ENCODE data around the gene CTNNBIP1.

CTNNBIP1 gene

GRCh38 chr1:9858293-9859035 lies 51.6 kb downstream of the CTNNBIP1 start:
- Histone ChIP-seq H3K27ac (ENCODE audit: insufficient read depth, low read depth, low read length, poor library complexity, severe bottlenecking) (no peak overlapping the region), H3K9me3 (ENCODE audit: control insufficient read depth, low read length) (no peaks in the 10 kb centered on the region), H3K27me3 (ENCODE audit: control insufficient read depth, insufficient read depth, low read length, poor library complexity, severe bottlenecking) (no peaks in the 10 kb centered on the region), H3K4me3 (ENCODE audit: insufficient read depth, low read depth, low read length) (no peak overlapping the region), H3K36me3 (ENCODE audit: control insufficient read depth, insufficient read depth, low read length) (no peaks in the 10 kb centered on the region), H3K4me1 (ENCODE audit: control insufficient read depth, insufficient read depth, low read length) (peaks cover 14% of the 10 kb centered on the region)
- WGBS, 2 experiments = 94 to 97% methylated on average over 6 of the region's 6 CpGs

- H3K27ac ChIP-seq (ENCODE audit: insufficient read depth, low read depth, low read length, poor library complexity, severe bottlenecking) = no peak overlapping the region
- H3K27me3 ChIP-seq (ENCODE audit: control insufficient read depth, insufficient read depth, low read length, poor library complexity, severe bottlenecking) = no peaks in the 10 kb centered on the region
- H3K4me3 ChIP-seq (ENCODE audit: insufficient read depth, low read depth, low read length) = no peak overlapping the region
- H3K4me1 ChIP-seq (ENCODE audit: control insufficient read depth, insufficient read depth, low read length) = peaks cover 26% of the 10 kb centered on the region
- H3K9me3 ChIP-seq (ENCODE audit: control insufficient read depth, low read length) = no peaks in the 10 kb centered on the region
- 95 to 100% methylated on average over 1 of the region's 1 CpG for WGBS, 2 experiments
- no peaks in the 10 kb centered on the region for H3K36me3 ChIP-seq (ENCODE audit: control insufficient read depth, insufficient read depth, low read length)
Observed at GRCh38 chr1:9855186-9855585, 54.9 kb downstream of the CTNNBIP1 start.

- Histone ChIP-seq H3K27me3 (ENCODE audit: control insufficient read depth, insufficient read depth, low read length, poor library complexity, severe bottlenecking) (no peaks in the 10 kb centered on the region), H3K9me3 (ENCODE audit: control insufficient read depth, low read length) (no peaks in the 10 kb centered on the region), H3K4me1 (ENCODE audit: control insufficient read depth, insufficient read depth, low read length) (peaks cover 12% of the 10 kb centered on the region), H3K27ac (ENCODE audit: insufficient read depth, low read depth, low read length, poor library complexity, severe bottlenecking) (no peak overlapping the region), H3K4me3 (ENCODE audit: insufficient read depth, low read depth, low read length) (no peak overlapping the region), H3K36me3 (ENCODE audit: control insufficient read depth, insufficient read depth, low read length) (no peaks in the 10 kb centered on the region)
- WGBS, 2 experiments = 80 to 85% methylated on average over 4 of the region's 4 CpGs
Observed at GRCh38 chr1:9853249-9853595, 56.8 kb downstream of the CTNNBIP1 start.

- H3K36me3 ChIP-seq (ENCODE audit: control insufficient read depth, insufficient read depth, low read length) = no peaks in the 10 kb centered on the region
Observed at GRCh38 chr1:9852410-9853248, 57.4 kb downstream of the CTNNBIP1 start.

GRCh38 chr1:9852004-9852403 lies 58.1 kb downstream of the CTNNBIP1 start:
- Histone ChIP-seq H3K27ac (ENCODE audit: insufficient read depth, low read depth, low read length, poor library complexity, severe bottlenecking) (no peak overlapping the region), H3K4me1 (ENCODE audit: control insufficient read depth, insufficient read depth, low read length) (peaks cover 14% of the 10 kb centered on the region), H3K36me3 (ENCODE audit: control insufficient read depth, insufficient read depth, low read length) (no peaks in the 10 kb centered on the region), H3K27me3 (ENCODE audit: control insufficient read depth, insufficient read depth, low read length, poor library complexity, severe bottlenecking) (no peaks in the 10 kb centered on the region), H3K4me3 (ENCODE audit: insufficient read depth, low read depth, low read length) (no peak overlapping the region), H3K9me3 (ENCODE audit: control insufficient read depth, low read length) (no peaks in the 10 kb centered on the region)
- 95 to 96% methylated on average over 8 of the region's 8 CpGs for WGBS, 2 experiments

More at GRCh38 chr1:9852410-9853248, 57.4 kb downstream of the CTNNBIP1 start:
- Histone ChIP-seq H3K27me3 (ENCODE audit: control insufficient read depth, insufficient read depth, low read length, poor library complexity, severe bottlenecking) (no peaks in the 10 kb centered on the region), H3K4me3 (ENCODE audit: insufficient read depth, low read depth, low read length) (no peak overlapping the region), H3K27ac (ENCODE audit: insufficient read depth, low read depth, low read length, poor library complexity, severe bottlenecking) (no peak overlapping the region), H3K4me1 (ENCODE audit: control insufficient read depth, insufficient read depth, low read length) (peaks cover 12% of the 10 kb centered on the region), H3K9me3 (ENCODE audit: control insufficient read depth, low read length) (no peaks in the 10 kb centered on the region)
- WGBS, 2 experiments = 82 to 84% methylated on average over 12 of the region's 12 CpGs

- H3K4me3 ChIP-seq (ENCODE audit: insufficient read depth, low read depth, low read length) = no peak overlapping the region
- 83 to 84% methylated on average over 18 of the region's 18 CpGs for WGBS, 2 experiments
- peaks cover 22% of the 10 kb centered on the region for H3K4me1 ChIP-seq (ENCODE audit: control insufficient read depth, insufficient read depth, low read length)
- no peaks in the 10 kb centered on the region for H3K9me3 ChIP-seq (ENCODE audit: control insufficient read depth, low read length)
- H3K36me3 ChIP-seq (ENCODE audit: control insufficient read depth, insufficient read depth, low read length) = no peaks in the 10 kb centered on the region
- no peak overlapping the region for H3K27ac ChIP-seq (ENCODE audit: insufficient read depth, low read depth, low read length, poor library complexity, severe bottlenecking)
- H3K27me3 ChIP-seq (ENCODE audit: control insufficient read depth, insufficient read depth, low read length, poor library complexity, severe bottlenecking) = no peaks in the 10 kb centered on the region
Observed at GRCh38 chr1:9850442-9851162, 59.5 kb downstream of the CTNNBIP1 start.

GRCh38 chr1:9849691-9850441 lies 60.2 kb downstream of the CTNNBIP1 start:
- Histone ChIP-seq H3K4me3 (ENCODE audit: insufficient read depth, low read depth, low read length) (no peak overlapping the region), H3K27ac (ENCODE audit: insufficient read depth, low read depth, low read length, poor library complexity, severe bottlenecking) (no peak overlapping the region), H3K36me3 (ENCODE audit: control insufficient read depth, insufficient read depth, low read length) (no peaks in the 10 kb centered on the region), H3K9me3 (ENCODE audit: control insufficient read depth, low read length) (no peaks in the 10 kb centered on the region), H3K4me1 (ENCODE audit: control insufficient read depth, insufficient read depth, low read length) (peaks cover 22% of the 10 kb centered on the region), H3K27me3 (ENCODE audit: control insufficient read depth, insufficient read depth, low read length, poor library complexity, severe bottlenecking) (no peaks in the 10 kb centered on the region)
- 89 to 92% methylated on average over 18 to 19 of the region's 20 CpGs for WGBS, 2 experiments

- no peaks in the 10 kb centered on the region for H3K9me3 ChIP-seq (ENCODE audit: control insufficient read depth, low read length)
- no peaks in the 10 kb centered on the region for H3K27me3 ChIP-seq (ENCODE audit: control insufficient read depth, insufficient read depth, low read length, poor library complexity, severe bottlenecking)
- no peaks in the 10 kb centered on the region for H3K36me3 ChIP-seq (ENCODE audit: control insufficient read depth, insufficient read depth, low read length)
- H3K4me1 ChIP-seq (ENCODE audit: control insufficient read depth, insufficient read depth, low read length) = peaks cover 22% of the 10 kb centered on the region
- no peak overlapping the region for H3K4me3 ChIP-seq (ENCODE audit: insufficient read depth, low read depth, low read length)
- WGBS, 2 experiments = 80% methylated on average over 5 to 8 of the region's 8 CpGs
- no peak overlapping the region for H3K27ac ChIP-seq (ENCODE audit: insufficient read depth, low read depth, low read length, poor library complexity, severe bottlenecking)
Observed at GRCh38 chr1:9848022-9848421, 62.0 kb downstream of the CTNNBIP1 start.

- H3K27me3 ChIP-seq (ENCODE audit: control insufficient read depth, insufficient read depth, low read length, poor library complexity, severe bottlenecking) = no peaks in the 10 kb centered on the region
- H3K4me3 ChIP-seq (ENCODE audit: insufficient read depth, low read depth, low read length) = no peak overlapping the region
- H3K36me3 ChIP-seq (ENCODE audit: control insufficient read depth, insufficient read depth, low read length) = no peaks in the 10 kb centered on the region
- H3K9me3 ChIP-seq (ENCODE audit: control insufficient read depth, low read length) = no peaks in the 10 kb centered on the region
- WGBS, 2 experiments = 83 to 91% methylated on average over 1 to 2 of the region's 2 CpGs
- no peak overlapping the region for H3K27ac ChIP-seq (ENCODE audit: insufficient read depth, low read depth, low read length, poor library complexity, severe bottlenecking)
- H3K4me1 ChIP-seq (ENCODE audit: control insufficient read depth, insufficient read depth, low read length) = peaks cover 16% of the 10 kb centered on the region
Observed at GRCh38 chr1:9847269-9847668, 62.8 kb downstream of the CTNNBIP1 start.
